Left hindlimb (tissue), 1 donor: ENCODE data around the gene CNTN4.
"Not testable (repeated sequence)": the region's sequence is repeated elsewhere in the genome, so short reads cannot be mapped to it uniquely, and the experiment has no call there.

Experiments used
- DNase-seq: peaks from one replicate; pipeline ENCODE4 v3.0.0-alpha.2; 2018

CNTN4 gene

GRCh38 chr3:2526926-2527325 lies 428.3 kb downstream of the CNTN4 start:
- DNase-seq = no peak

- not testable (repeated sequence) for DNase-seq
Observed at GRCh38 chr3:2527328-2527727, 428.7 kb downstream of the CNTN4 start.

GRCh38 chr3:2534767-2535166 lies 436.1 kb downstream of the CNTN4 start:
- not testable (repeated sequence) for DNase-seq

GRCh38 chr3:2535206-2535605 lies 436.5 kb downstream of the CNTN4 start:
- DNase-seq = no peak

GRCh38 chr3:2536575-2536974 lies 437.9 kb downstream of the CNTN4 start:
- no peak for DNase-seq

- no peak for DNase-seq
Observed at GRCh38 chr3:2540115-2540514, 441.4 kb downstream of the CNTN4 start.

GRCh38 chr3:2543247-2543646 lies 444.6 kb downstream of the CNTN4 start:
- DNase-seq = no peak

- DNase-seq = no peak
Observed at GRCh38 chr3:2544212-2544611, 445.5 kb downstream of the CNTN4 start.

- DNase-seq = no peak
Observed at GRCh38 chr3:2544718-2545117, 446.1 kb downstream of the CNTN4 start.

GRCh38 chr3:2547049-2547448 lies 448.4 kb downstream of the CNTN4 start:
- DNase-seq = no peak

GRCh38 chr3:2554656-2555055 lies 456.0 kb downstream of the CNTN4 start:
- no peak for DNase-seq

- DNase-seq = no peak
Observed at GRCh38 chr3:2558796-2559195, 460.1 kb downstream of the CNTN4 start.

GRCh38 chr3:2567451-2567850 lies 468.8 kb downstream of the CNTN4 start:
- no peak for DNase-seq

- DNase-seq = no peak
Observed at GRCh38 chr3:2568156-2568555, 469.5 kb downstream of the CNTN4 start.

- DNase-seq = no peak
Observed at GRCh38 chr3:2568929-2569328, 470.3 kb downstream of the CNTN4 start.

GRCh38 chr3:2577571-2577970 lies 478.9 kb downstream of the CNTN4 start:
- DNase-seq = no peak

- no peak for DNase-seq
Observed at GRCh38 chr3:2578560-2578959, 479.9 kb downstream of the CNTN4 start.

GRCh38 chr3:2579206-2579605 lies 480.5 kb downstream of the CNTN4 start:
- no peak for DNase-seq

GRCh38 chr3:2583046-2583445 lies 484.4 kb downstream of the CNTN4 start:
- no peak for DNase-seq

- no peak for DNase-seq
Observed at GRCh38 chr3:2589336-2589969, 490.8 kb downstream of the CNTN4 start.

- DNase-seq = no peak
Observed at GRCh38 chr3:2595486-2595885, 496.8 kb downstream of the CNTN4 start.

- DNase-seq = no peak
Observed at GRCh38 chr3:2597615-2598014, 498.9 kb downstream of the CNTN4 start.

GRCh38 chr3:2599471-2599870 lies 500.8 kb downstream of the CNTN4 start:
- DNase-seq = no peak

GRCh38 chr3:2603692-2604289 lies 505.1 kb downstream of the CNTN4 start:
- no peak for DNase-seq

- DNase-seq = no peak
Observed at GRCh38 chr3:2614578-2614977, 515.9 kb downstream of the CNTN4 start.
